GM19043 (cell line): ENCODE data around the gene ADCY2.

Experiments
- ATAC-seq: cut with Tn5 transposase; IDR thresholded peaks from one replicate; pipeline ENCODE4 v1.9.1; 2021; ENCODE audit warnings: low read depth; ENCODE audit not compliant: unreplicated experiment

Gene ADCY2

GRCh38 chr5:7395947-7396712, at the start of gene ADCY2:
Gene ADCY2, plus strand, starts transcription at chr5:7396138. Its CDS starts 159 bp downstream, at chr5:7396297.
- no peak for ATAC-seq

GRCh38 chr5:7347377-7347776, 48.6 kb upstream of the ADCY2 start:
- no peak for ATAC-seq

- ATAC-seq: no peak
Measured at GRCh38 chr5:7348168-7348854, 47.6 kb upstream of the ADCY2 start.

GRCh38 chr5:7361593-7361992, 34.3 kb upstream of the ADCY2 start:
- no peak for ATAC-seq

- ATAC-seq: no peak
Measured at GRCh38 chr5:7363067-7363677, 32.8 kb upstream of the ADCY2 start.

- no peak for ATAC-seq
Measured at GRCh38 chr5:7364226-7364875, 31.6 kb upstream of the ADCY2 start.

GRCh38 chr5:7367780-7368179, 28.2 kb upstream of the ADCY2 start:
- ATAC-seq: no peak

GRCh38 chr5:7372399-7372798, 23.5 kb upstream of the ADCY2 start:
- no peak for ATAC-seq

GRCh38 chr5:7374186-7374585, 21.8 kb upstream of the ADCY2 start:
- no peak for ATAC-seq

- no peak for ATAC-seq
Measured at GRCh38 chr5:7375457-7375856, 20.5 kb upstream of the ADCY2 start.

GRCh38 chr5:7376871-7377270, 19.1 kb upstream of the ADCY2 start:
- ATAC-seq: no peak

- no peak for ATAC-seq
Measured at GRCh38 chr5:7377761-7378160, 18.2 kb upstream of the ADCY2 start.

- no peak for ATAC-seq
Measured at GRCh38 chr5:7382588-7382987, 13.3 kb upstream of the ADCY2 start.

GRCh38 chr5:7385681-7386080, 10.3 kb upstream of the ADCY2 start:
- ATAC-seq: no peak

GRCh38 chr5:7388553-7388952, 7.4 kb upstream of the ADCY2 start:
- ATAC-seq: no peak

- ATAC-seq: no peak
Measured at GRCh38 chr5:7391215-7391614, 4.7 kb upstream of the ADCY2 start.

- ATAC-seq: no peak
Measured at GRCh38 chr5:7391814-7392692, 3.9 kb upstream of the ADCY2 start.

- ATAC-seq: no peak
Measured at GRCh38 chr5:7392693-7393024, 3.3 kb upstream of the ADCY2 start.

GRCh38 chr5:7393921-7394799, 1.8 kb upstream of the ADCY2 start:
- no peak for ATAC-seq
